22Rv1 (cell line): ENCODE results near the gene CDK11B.

Experiments
- ZFX ChIP-seq: fragments of 450-650 bp; IDR thresholded peaks from 2 replicates; pipeline ENCODE4 v1.6.1; 2017; ENCODE audit warnings: antibody characterized with exemption, borderline replicate concordance
- TF ChIP-seq, protein P1 (sequence below): fragments of 450-650 bp; IDR thresholded peaks from 2 replicates; pipeline ENCODE4 v1.5.1; 2017; ENCODE audit warnings: mild to moderate bottlenecking

DNA sequence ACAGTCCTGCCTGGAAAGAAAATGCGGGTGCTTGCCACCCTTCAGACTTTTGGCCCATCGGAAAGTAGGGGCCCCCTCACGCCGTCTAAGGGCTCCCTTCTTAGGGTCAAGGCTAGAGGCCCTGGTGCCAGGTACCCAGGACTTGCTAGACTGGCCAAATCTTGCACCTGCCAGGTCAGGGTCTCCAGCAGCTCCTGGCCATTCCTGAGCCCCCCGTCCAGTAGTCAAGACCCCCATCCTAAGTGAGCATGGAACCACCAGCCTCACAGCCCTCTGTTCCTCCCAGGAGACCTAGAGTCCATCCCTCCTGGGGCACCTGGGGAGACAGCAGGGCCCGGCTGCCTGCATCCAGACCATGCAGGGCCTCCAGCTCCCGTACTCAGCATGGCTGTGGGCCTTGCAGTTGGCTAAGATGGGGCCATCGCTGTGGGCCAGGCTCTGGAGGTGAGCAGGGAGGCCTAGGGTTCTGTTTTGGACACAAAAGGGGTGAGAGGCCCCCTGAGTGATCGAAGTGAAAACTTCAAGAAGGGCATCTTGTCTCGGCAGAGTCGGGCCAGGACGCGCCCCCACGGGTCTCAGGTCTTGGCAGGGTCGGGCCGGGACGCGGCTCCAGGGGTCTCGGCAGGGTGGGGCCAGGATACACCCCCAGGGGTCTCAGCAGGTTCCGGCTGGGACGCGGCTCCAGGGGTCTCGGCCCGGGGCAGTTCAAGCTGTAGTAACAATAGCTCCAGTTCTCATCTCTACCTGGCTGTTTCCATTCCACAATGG lies 64.8 kb downstream of the CDK11B start:
- TF ChIP-seq, protein P1, sequence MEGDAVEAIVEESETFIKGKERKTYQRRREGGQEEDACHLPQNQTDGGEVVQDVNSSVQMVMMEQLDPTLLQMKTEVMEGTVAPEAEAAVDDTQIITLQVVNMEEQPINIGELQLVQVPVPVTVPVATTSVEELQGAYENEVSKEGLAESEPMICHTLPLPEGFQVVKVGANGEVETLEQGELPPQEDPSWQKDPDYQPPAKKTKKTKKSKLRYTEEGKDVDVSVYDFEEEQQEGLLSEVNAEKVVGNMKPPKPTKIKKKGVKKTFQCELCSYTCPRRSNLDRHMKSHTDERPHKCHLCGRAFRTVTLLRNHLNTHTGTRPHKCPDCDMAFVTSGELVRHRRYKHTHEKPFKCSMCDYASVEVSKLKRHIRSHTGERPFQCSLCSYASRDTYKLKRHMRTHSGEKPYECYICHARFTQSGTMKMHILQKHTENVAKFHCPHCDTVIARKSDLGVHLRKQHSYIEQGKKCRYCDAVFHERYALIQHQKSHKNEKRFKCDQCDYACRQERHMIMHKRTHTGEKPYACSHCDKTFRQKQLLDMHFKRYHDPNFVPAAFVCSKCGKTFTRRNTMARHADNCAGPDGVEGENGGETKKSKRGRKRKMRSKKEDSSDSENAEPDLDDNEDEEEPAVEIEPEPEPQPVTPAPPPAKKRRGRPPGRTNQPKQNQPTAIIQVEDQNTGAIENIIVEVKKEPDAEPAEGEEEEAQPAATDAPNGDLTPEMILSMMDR = no peak
- no peak for TF ChIP-seq ZFX
